NB4 (cell line): ENCODE results near the gene NEBL.

ENCODE experiments used
- CTCF ChIP-seq: IDR thresholded peaks from one replicate; pipeline ENCODE4 v1.5.1; 2012; ENCODE audit warnings: low read depth, low read length
- MAX ChIP-seq: IDR thresholded peaks from 2 replicates; pipeline ENCODE4 v1.6.1; 2011; ENCODE audit warnings: low read depth, low read length
- POLR2A ChIP-seq: IDR thresholded peaks from 2 replicates; pipeline ENCODE4 v1.6.1; 2011; ENCODE audit warnings: mild to moderate bottlenecking; ENCODE audit not compliant: insufficient read length; ENCODE audit errors: extremely low read depth

GRCh38 chr10:20822825-20823224 is 74.3 kb downstream of the NEBL start:
- TF ChIP-seq POLR2A (no peak), CTCF (no peak), MAX (no peak)
